Natural killer cell (primary cell): ENCODE measurements around the gene CAMK2N1. TPM values are rescaled to one million over a fixed set of nuclear protein-coding genes. Genes with fewer than 3 reads are reported as not detected.
"Not testable (repeated sequence)": the region's sequence is repeated elsewhere in the genome, so short reads cannot be mapped to it uniquely, and the experiment has no call there.

ENCODE experiments used
- ATAC-seq, 3 donors: fragments of 150-1000 bp in 2 of 3; fragments of 200-7000 bp in 1 of 3; cut with Tn5 transposase; 1 replicate in 1 of 3; 2 replicates in 2 of 3; pipeline ENCODE4 v1.10.0; 2021; ENCODE audit warnings: mild to moderate bottlenecking in 2 of 3, moderate library complexity in 2 of 3
- DNase-seq, 2 donors: peaks; one replicate each; pipeline versions ENCODE4 v3.0.0 to v3.0.0-alpha.2; 2013 to 2021; ENCODE audit warnings: mixed read lengths in 1 of 2
- H3K27ac ChIP-seq: one replicate; pipeline ENCODE4 v1.5.1; 2013; ENCODE audit warnings: mild to moderate bottlenecking, low read length
- H3K27me3 ChIP-seq: one replicate; pipeline ENCODE4 v1.6.1; 2013; ENCODE audit warnings: low read length; ENCODE audit not compliant: control insufficient read depth, insufficient read depth
- H3K36me3 ChIP-seq: one replicate; pipeline ENCODE4 v1.6.1; 2013; ENCODE audit warnings: low read length; ENCODE audit not compliant: control insufficient read depth, insufficient read depth
- H3K4me1 ChIP-seq: one replicate; pipeline ENCODE4 v1.6.1; 2013; ENCODE audit warnings: low read length; ENCODE audit not compliant: control insufficient read depth, insufficient read depth
- H3K4me3 ChIP-seq: one replicate; pipeline ENCODE4 v1.5.1; 2013; ENCODE audit warnings: low read length
- H3K9me3 ChIP-seq: one replicate; pipeline ENCODE4 v1.6.1; 2013; ENCODE audit warnings: low read length; ENCODE audit not compliant: control insufficient read depth, insufficient read depth
- H3K27ac Mint-ChIP-seq, 2 donors: one replicate each; pipeline ENCODE4 v1.8.0; 2022; ENCODE audit warnings: mild to moderate bottlenecking in 2 of 2, mixed read lengths in 2 of 2, moderate library complexity in 1 of 2
- H3K27me3 Mint-ChIP-seq, 2 donors: one replicate each; pipeline ENCODE4 v1.8.0; 2022; ENCODE audit warnings: low read depth in 2 of 2, mixed read lengths in 2 of 2
- H3K36me3 Mint-ChIP-seq: one replicate; pipeline ENCODE4 v1.8.0; 2022; ENCODE audit warnings: mixed read lengths
- H3K4me1 Mint-ChIP-seq, 2 donors: one replicate each; pipeline ENCODE4 v1.8.0; 2022; ENCODE audit warnings: mixed read lengths in 2 of 2
- H3K4me3 Mint-ChIP-seq: one replicate; pipeline ENCODE4 v1.8.0; 2022; ENCODE audit warnings: mild to moderate bottlenecking, moderate library complexity, mixed read lengths
- H3K9me3 Mint-ChIP-seq, 2 donors: one replicate each; pipeline ENCODE4 v1.8.0; 2022; ENCODE audit warnings: mixed read lengths in 2 of 2
- WGBS: methylation state at CpG from one replicate; pipeline ENCODE4 v1.1.7; 2013; ENCODE audit warnings: missing lambda C conversion rate; ENCODE audit not compliant: insufficient coverage; 5-methylcytosine and 5-hydroxymethylcytosine counted together
- intact Hi-C: fragments of 100-400 bp; cut with micrococcal nuclease; formaldehyde crosslinking; loops from one replicate; pipeline ENCODE4 v1.14.2; 2022
- total RNA-seq, 4 donors: library from RNA; stranded (reverse); fragments of 120-200 nt in 1 of 4; gene quantifications; one replicate each; pipeline versions ENCODE4 v1.2.3 to v1.2.4, GENCODE V29; 2013 to 2022
- TF ChIP-seq, protein P1 (sequence below): fragments of 200-600 bp; IDR thresholded peaks from one replicate; pipeline ENCODE4 v1.8.0; 2022; ENCODE audit warnings: antibody characterized with exemption

The CAMK2N1 gene
- total RNA-seq, 3 donors from 2014 or later (not counting 1 experiment from before 2014, with no cell fraction given) = 1.6 to 2.6 (median 1.6) TPM

DNA sequence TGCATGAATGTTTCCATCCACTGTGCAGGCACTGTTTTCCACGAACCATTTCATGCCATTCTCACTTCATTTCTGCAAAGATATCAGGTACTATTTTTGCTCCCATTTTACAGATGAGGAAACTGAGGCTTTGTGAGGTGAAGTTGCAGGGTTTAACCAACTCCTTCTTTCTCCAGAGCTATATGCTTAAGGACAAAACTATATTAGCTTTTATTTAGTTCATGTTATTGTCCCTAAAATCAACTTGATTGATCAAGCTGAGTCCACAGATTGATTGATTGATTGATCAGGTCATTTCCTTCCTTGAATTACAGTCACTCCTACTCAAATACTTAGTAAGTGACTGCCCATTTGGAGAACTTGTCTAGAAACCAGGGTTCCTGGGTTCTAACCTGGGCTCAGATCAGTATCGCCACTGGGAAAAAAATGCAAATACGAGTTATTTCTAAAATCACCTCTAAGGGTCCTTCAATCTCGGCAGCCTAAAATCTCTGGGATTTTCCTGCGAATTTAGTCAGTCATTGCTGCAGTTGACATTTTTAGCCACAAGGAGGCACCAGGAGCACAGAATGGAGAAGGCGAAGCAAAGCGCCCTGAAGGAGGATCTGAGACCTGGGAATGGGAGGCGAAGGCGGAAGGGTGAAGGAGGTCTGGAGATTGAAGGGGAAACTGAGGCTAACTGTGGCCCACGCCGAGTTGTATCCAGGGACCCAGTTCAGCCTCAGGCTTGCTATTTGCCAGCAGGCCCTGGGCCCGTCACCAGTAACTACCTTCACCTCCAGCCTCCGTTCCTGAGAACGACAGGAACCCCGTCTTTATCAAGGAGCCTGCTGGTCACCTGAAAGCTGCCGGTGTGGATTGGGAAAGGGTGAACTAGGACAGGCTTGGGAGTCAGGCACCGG is 36.2 kb upstream of the CAMK2N1 start:
- H3K36me3 ChIP-seq = no peaks in the 10 kb centered on the region
- TF ChIP-seq, protein P1, sequence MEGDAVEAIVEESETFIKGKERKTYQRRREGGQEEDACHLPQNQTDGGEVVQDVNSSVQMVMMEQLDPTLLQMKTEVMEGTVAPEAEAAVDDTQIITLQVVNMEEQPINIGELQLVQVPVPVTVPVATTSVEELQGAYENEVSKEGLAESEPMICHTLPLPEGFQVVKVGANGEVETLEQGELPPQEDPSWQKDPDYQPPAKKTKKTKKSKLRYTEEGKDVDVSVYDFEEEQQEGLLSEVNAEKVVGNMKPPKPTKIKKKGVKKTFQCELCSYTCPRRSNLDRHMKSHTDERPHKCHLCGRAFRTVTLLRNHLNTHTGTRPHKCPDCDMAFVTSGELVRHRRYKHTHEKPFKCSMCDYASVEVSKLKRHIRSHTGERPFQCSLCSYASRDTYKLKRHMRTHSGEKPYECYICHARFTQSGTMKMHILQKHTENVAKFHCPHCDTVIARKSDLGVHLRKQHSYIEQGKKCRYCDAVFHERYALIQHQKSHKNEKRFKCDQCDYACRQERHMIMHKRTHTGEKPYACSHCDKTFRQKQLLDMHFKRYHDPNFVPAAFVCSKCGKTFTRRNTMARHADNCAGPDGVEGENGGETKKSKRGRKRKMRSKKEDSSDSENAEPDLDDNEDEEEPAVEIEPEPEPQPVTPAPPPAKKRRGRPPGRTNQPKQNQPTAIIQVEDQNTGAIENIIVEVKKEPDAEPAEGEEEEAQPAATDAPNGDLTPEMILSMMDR = peak; percentile 88
- no peak overlapping the region for H3K4me3 Mint-ChIP-seq
- peak; percentile 45 to 80 for DNase-seq
- no peaks in the 10 kb centered on the region for H3K9me3 ChIP-seq
- no peaks in the 10 kb centered on the region for H3K4me1 ChIP-seq
- peaks cover 0 to 5% of the 10 kb centered on the region in 2 donors for H3K4me1 Mint-ChIP-seq
- peaks cover 6 to 17% of the 10 kb centered on the region in 2 donors for H3K27me3 Mint-ChIP-seq
- H3K27ac Mint-ChIP-seq = no peak overlapping the region
- 29% methylated on average over 15 of the region's 17 CpGs for WGBS
- intact Hi-C loops = loop anchor here (1.0 to 2.0 kb wide), 2 partner anchors 111 to 118 kb away; partner anchors contain the start of gene PINK1
- H3K9me3 Mint-ChIP-seq = no peaks in the 10 kb centered on the region
- H3K27me3 ChIP-seq = no peaks in the 10 kb centered on the region
- H3K27ac ChIP-seq = no peak overlapping the region
- peak; percentile 59 to 74 (median 64) for ATAC-seq
- H3K36me3 Mint-ChIP-seq = no peaks in the 10 kb centered on the region
- H3K4me3 ChIP-seq = no peak overlapping the region

- H3K27ac ChIP-seq, H3K36me3 Mint-ChIP-seq, ATAC-seq, H3K4me3 ChIP-seq, H3K4me3 Mint-ChIP-seq, H3K9me3 Mint-ChIP-seq, H3K4me1 Mint-ChIP-seq, H3K9me3 ChIP-seq, intact Hi-C loops, DNase-seq, H3K36me3 ChIP-seq, H3K27ac Mint-ChIP-seq, H3K4me1 ChIP-seq, H3K27me3 ChIP-seq: not testable (repeated sequence)
- H3K27me3 Mint-ChIP-seq = peaks cover 7 to 19% of the 10 kb centered on the region in 2 donors
- WGBS = 64% methylated on average over 5 of the region's 7 CpGs
Measured at GRCh38 chr1:20519609-20520262, 33.7 kb upstream of the CAMK2N1 start.

DNA sequence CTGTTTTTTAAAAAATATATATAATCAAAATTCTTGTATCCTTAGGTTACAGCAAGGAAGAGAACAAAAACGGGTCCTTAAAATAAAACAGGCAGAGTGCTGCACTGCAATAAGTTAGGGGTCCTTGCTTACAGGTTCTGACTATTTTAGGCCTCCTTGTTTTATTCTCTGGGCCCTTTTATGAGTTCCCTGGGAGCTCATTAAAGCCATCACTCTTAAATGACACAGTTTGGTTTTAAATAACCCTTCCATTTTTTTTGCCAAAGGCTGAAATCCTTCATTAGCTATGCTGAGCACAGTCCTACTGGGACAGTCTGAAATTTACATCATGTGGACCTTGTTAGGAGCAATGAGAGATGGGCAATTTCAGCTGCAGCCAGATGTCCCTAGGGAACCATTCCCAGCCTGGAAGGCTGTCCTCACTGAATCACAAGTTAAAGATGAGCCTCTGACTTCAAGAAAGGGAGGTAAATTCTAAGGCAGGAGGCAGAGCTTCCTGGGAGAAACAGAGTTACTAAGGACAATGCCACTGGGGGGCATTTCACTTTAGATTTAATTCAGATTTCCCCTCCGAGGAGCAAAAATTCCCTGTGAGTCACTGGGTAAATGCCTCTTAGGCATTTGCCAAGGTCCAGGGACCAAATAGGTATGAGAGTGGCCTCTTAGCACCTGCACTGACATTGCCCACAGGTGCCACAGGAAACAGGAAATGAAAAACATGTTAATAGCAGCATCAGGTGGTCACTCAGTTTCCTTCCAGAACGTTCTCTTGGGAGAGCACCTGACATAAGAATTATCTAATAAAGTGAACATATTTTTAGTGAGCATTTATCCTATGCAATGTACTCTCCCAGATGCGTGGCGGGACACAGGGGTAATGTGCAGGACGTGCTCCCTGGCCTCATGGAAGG is 25.8 kb upstream of the CAMK2N1 start:
- Histone ChIP-seq H3K4me1 (peaks cover 14% of the 10 kb centered on the region), H3K27ac (no peak overlapping the region), H3K27me3 (peaks cover 3% of the 10 kb centered on the region), H3K9me3 (no peaks in the 10 kb centered on the region), H3K4me3 (no peak overlapping the region), H3K36me3 (no peaks in the 10 kb centered on the region)
- intact Hi-C loops = no loop called here
- DNase-seq (no peak), ATAC-seq (no peak)
- H3K4me1 Mint-ChIP-seq = peaks cover 12% of the 10 kb centered on the region in 2 donors
- TF ChIP-seq, protein P1 = no peak
- no peak overlapping the region for H3K27ac Mint-ChIP-seq
- H3K4me3 Mint-ChIP-seq = no peak overlapping the region
- no peaks in the 10 kb centered on the region for H3K36me3 Mint-ChIP-seq
- H3K9me3 Mint-ChIP-seq = no peaks in the 10 kb centered on the region
- peaks cover 6 to 12% of the 10 kb centered on the region in 2 donors for H3K27me3 Mint-ChIP-seq
- 68% methylated on average over 5 of the region's 6 CpGs for WGBS
